Activated naive CD8-positive, alpha-beta T cell treated with anti-CD3 and anti-CD28 coated beads, Interleukin-2, amount 50 U/mL, for 24 hours (primary cell): ENCODE results near the gene ASIC2.

ENCODE experiments used
- ATAC-seq: fragments of 150-1000 bp; cut with Tn5 transposase; one replicate; pipeline ENCODE4 v1.10.0; 2021
- DNase-seq: peaks from one replicate; pipeline ENCODE4 v3.0.0; 2021
- H3K27ac Mint-ChIP-seq: one replicate; pipeline ENCODE4 v1.8.0; 2021; ENCODE audit warnings: mild to moderate bottlenecking, mixed read lengths
- H3K27me3 Mint-ChIP-seq: one replicate; pipeline ENCODE4 v1.8.0; 2021; ENCODE audit warnings: mixed read lengths
- H3K36me3 Mint-ChIP-seq: one replicate; pipeline ENCODE4 v1.8.0; 2021; ENCODE audit warnings: low read depth, mixed read lengths
- H3K4me1 Mint-ChIP-seq: one replicate; pipeline ENCODE4 v1.8.0; 2021; ENCODE audit warnings: mixed read lengths
- H3K4me3 Mint-ChIP-seq: one replicate; pipeline ENCODE4 v1.8.0; 2021; ENCODE audit warnings: mild to moderate bottlenecking, moderate library complexity, mixed read lengths
- H3K9me3 Mint-ChIP-seq: one replicate; pipeline ENCODE4 v1.8.0; 2021; ENCODE audit warnings: mixed read lengths

Gene ASIC2

GRCh38 chr17:33124185-33124584, 168.9 kb downstream of the ASIC2 start:
- peaks cover 7% of the 10 kb centered on the region for H3K27me3 Mint-ChIP-seq
- no peak for ATAC-seq
- H3K4me1 Mint-ChIP-seq = no peaks in the 10 kb centered on the region
- no peaks in the 10 kb centered on the region for H3K9me3 Mint-ChIP-seq
- no peak for DNase-seq
- H3K27ac Mint-ChIP-seq = no peak overlapping the region
- H3K36me3 Mint-ChIP-seq = no peaks in the 10 kb centered on the region
- H3K4me3 Mint-ChIP-seq = no peak overlapping the region

- no peak for ATAC-seq
- Mint-ChIP-seq H3K27ac (no peak overlapping the region), H3K9me3 (no peaks in the 10 kb centered on the region)
Measured at GRCh38 chr17:33121756-33122155, 171.3 kb downstream of the ASIC2 start.

GRCh38 chr17:33121272-33121671, 171.8 kb downstream of the ASIC2 start:
- no peaks in the 10 kb centered on the region for H3K4me1 Mint-ChIP-seq
- DNase-seq (no peak), ATAC-seq (no peak)
- no peak overlapping the region for H3K27ac Mint-ChIP-seq
- H3K27me3 Mint-ChIP-seq = peaks cover 7% of the 10 kb centered on the region
- H3K4me3 Mint-ChIP-seq = no peak overlapping the region
- no peaks in the 10 kb centered on the region for H3K9me3 Mint-ChIP-seq
- no peaks in the 10 kb centered on the region for H3K36me3 Mint-ChIP-seq

More at GRCh38 chr17:33121756-33122155, 171.3 kb downstream of the ASIC2 start:
- no peak for DNase-seq
- no peaks in the 10 kb centered on the region for H3K4me1 Mint-ChIP-seq
- H3K4me3 Mint-ChIP-seq = no peak overlapping the region
- H3K36me3 Mint-ChIP-seq = no peaks in the 10 kb centered on the region
- peaks cover 7% of the 10 kb centered on the region for H3K27me3 Mint-ChIP-seq

- ATAC-seq (no peak), DNase-seq (no peak)
Measured at GRCh38 chr17:33120103-33120502, 173.0 kb downstream of the ASIC2 start.

GRCh38 chr17:33118391-33119075, 174.6 kb downstream of the ASIC2 start:
- Mint-ChIP-seq H3K36me3 (no peaks in the 10 kb centered on the region), H3K4me3 (no peak overlapping the region), H3K27me3 (peaks cover 7% of the 10 kb centered on the region), H3K9me3 (no peaks in the 10 kb centered on the region), H3K27ac (no peak overlapping the region), H3K4me1 (no peaks in the 10 kb centered on the region)
- no peak for DNase-seq
- ATAC-seq = no peak

More at GRCh38 chr17:33120103-33120502, 173.0 kb downstream of the ASIC2 start:
- Mint-ChIP-seq H3K4me3 (no peak overlapping the region), H3K27me3 (peaks cover 5% of the 10 kb centered on the region), H3K9me3 (no peaks in the 10 kb centered on the region), H3K4me1 (no peaks in the 10 kb centered on the region), H3K36me3 (no peaks in the 10 kb centered on the region), H3K27ac (no peak overlapping the region)

- Mint-ChIP-seq H3K36me3 (no peaks in the 10 kb centered on the region), H3K9me3 (no peaks in the 10 kb centered on the region), H3K4me1 (no peaks in the 10 kb centered on the region), H3K27me3 (peaks cover 9% of the 10 kb centered on the region), H3K4me3 (no peak overlapping the region), H3K27ac (no peak overlapping the region)
- DNase-seq (no peak), ATAC-seq (no peak)
Measured at GRCh38 chr17:33116021-33116551, 177.0 kb downstream of the ASIC2 start.

GRCh38 chr17:33115366-33115765, 177.7 kb downstream of the ASIC2 start:
- H3K27ac Mint-ChIP-seq = no peak overlapping the region
- DNase-seq (no peak), ATAC-seq (no peak)
- no peaks in the 10 kb centered on the region for H3K9me3 Mint-ChIP-seq
- no peaks in the 10 kb centered on the region for H3K4me1 Mint-ChIP-seq
- no peak overlapping the region for H3K4me3 Mint-ChIP-seq
- no peaks in the 10 kb centered on the region for H3K36me3 Mint-ChIP-seq
- peaks cover 12% of the 10 kb centered on the region for H3K27me3 Mint-ChIP-seq

- no peak for DNase-seq
- Mint-ChIP-seq H3K27me3 (peaks cover 12% of the 10 kb centered on the region), H3K4me3 (no peak overlapping the region), H3K36me3 (no peaks in the 10 kb centered on the region), H3K27ac (no peak overlapping the region), H3K9me3 (no peaks in the 10 kb centered on the region), H3K4me1 (no peaks in the 10 kb centered on the region)
- ATAC-seq = no peak
Measured at GRCh38 chr17:33113991-33114370, 179.1 kb downstream of the ASIC2 start.

- Mint-ChIP-seq H3K27me3 (peaks cover 12% of the 10 kb centered on the region), H3K4me3 (no peak overlapping the region)
Measured at GRCh38 chr17:33113276-33113990, 179.7 kb downstream of the ASIC2 start.

GRCh38 chr17:33112763-33113162, 180.3 kb downstream of the ASIC2 start:
- Mint-ChIP-seq H3K36me3 (no peaks in the 10 kb centered on the region), H3K4me1 (no peaks in the 10 kb centered on the region), H3K4me3 (no peak overlapping the region), H3K9me3 (no peaks in the 10 kb centered on the region), H3K27me3 (peaks cover 12% of the 10 kb centered on the region), H3K27ac (no peak overlapping the region)
- DNase-seq (no peak), ATAC-seq (no peak)

More at GRCh38 chr17:33113276-33113990, 179.7 kb downstream of the ASIC2 start:
- DNase-seq = no peak
- Mint-ChIP-seq H3K27ac (no peak overlapping the region), H3K36me3 (no peaks in the 10 kb centered on the region), H3K9me3 (no peaks in the 10 kb centered on the region), H3K4me1 (no peaks in the 10 kb centered on the region)
- no peak for ATAC-seq

- no peak overlapping the region for H3K4me3 Mint-ChIP-seq
- no peaks in the 10 kb centered on the region for H3K4me1 Mint-ChIP-seq
- no peaks in the 10 kb centered on the region for H3K36me3 Mint-ChIP-seq
- H3K9me3 Mint-ChIP-seq = peaks cover 5% of the 10 kb centered on the region
- ATAC-seq = no peak
- no peak for DNase-seq
- peaks cover 18% of the 10 kb centered on the region for H3K27me3 Mint-ChIP-seq
- H3K27ac Mint-ChIP-seq = no peak overlapping the region
Measured at GRCh38 chr17:33109336-33110072, 183.6 kb downstream of the ASIC2 start.

- Mint-ChIP-seq H3K9me3 (peaks cover 5% of the 10 kb centered on the region), H3K27ac (no peak overlapping the region), H3K4me1 (no peaks in the 10 kb centered on the region), H3K4me3 (no peak overlapping the region), H3K27me3 (peaks cover 14% of the 10 kb centered on the region), H3K36me3 (no peaks in the 10 kb centered on the region)
- no peak for ATAC-seq
- no peak for DNase-seq
Measured at GRCh38 chr17:33106525-33107165, 186.4 kb downstream of the ASIC2 start.

- Mint-ChIP-seq H3K4me1 (no peaks in the 10 kb centered on the region), H3K4me3 (no peak overlapping the region), H3K9me3 (peaks cover 5% of the 10 kb centered on the region), H3K27ac (no peak overlapping the region), H3K36me3 (no peaks in the 10 kb centered on the region), H3K27me3 (peaks cover 8% of the 10 kb centered on the region)
- DNase-seq (no peak), ATAC-seq (no peak)
Measured at GRCh38 chr17:33105911-33106310, 187.2 kb downstream of the ASIC2 start.

- Mint-ChIP-seq H3K27me3 (peaks cover 1% of the 10 kb centered on the region), H3K9me3 (no peaks in the 10 kb centered on the region), H3K36me3 (no peaks in the 10 kb centered on the region), H3K27ac (no peak overlapping the region), H3K4me3 (no peak overlapping the region), H3K4me1 (no peaks in the 10 kb centered on the region)
- DNase-seq (no peak), ATAC-seq (no peak)
Measured at GRCh38 chr17:33099906-33100305, 193.2 kb downstream of the ASIC2 start.
